K562 (cell line): ENCODE data around the gene NMBR.

ENCODE experiments used
- BACH1 ChIP-seq: fragments of 200-800 bp; sonication (Bioruptor generic); IDR thresholded peaks from 2 replicates; pipeline ENCODE4 v1.6.1; 2016; ENCODE audit warnings: missing genetic modification characterization, missing compliant biosample characterization
- BRD4 ChIP-seq: fragments of 200-600 bp; sonication (generic); IDR thresholded peaks from 2 replicates; pipeline ENCODE4 v1.6.1; 2017; ENCODE audit warnings: inconsistent platforms
- CTCF ChIP-seq, 3 experiments: IDR thresholded peaks in 2 of 3; conservative IDR thresholded peaks in 1 of 3; 2 replicates each; pipeline ENCODE4 v1.5.1; 2011 to 2012; ENCODE audit warnings: low read length in 3 of 3, mild to moderate bottlenecking in 3 of 3, control low read depth in 2 of 3, improper control_type of control experiment in 1 of 3, inconsistent platforms in 1 of 3, low read depth in 1 of 3, mixed read lengths in 1 of 3, moderate library complexity in 1 of 3; ENCODE audit not compliant: insufficient read depth in 2 of 3
- KAT8 ChIP-seq: fragments of 450-650 bp; IDR thresholded peaks from 2 replicates; pipeline ENCODE4 v1.6.1; 2016; ENCODE audit warnings: low read depth, mild to moderate bottlenecking
- MAFF ChIP-seq: IDR thresholded peaks from 2 replicates; pipeline ENCODE4 v1.6.1; 2012; ENCODE audit warnings: low read length, improper control_type of control experiment
- MYNN ChIP-seq, 2 experiments: sonication (generic); formaldehyde crosslinking in 1 of 2; IDR thresholded peaks; 2 replicates each; pipeline versions ENCODE4 v1.5.0 to v1.6.1; 2016 to 2020; ENCODE audit warnings: antibody characterized with exemption in 1 of 2, missing genetic modification reagents in 1 of 2
- PATZ1 ChIP-seq: fragments of 250-450 bp; sonication (Bioruptor Pico); IDR thresholded peaks from 2 replicates; pipeline ENCODE4 v1.5.0; 2020; ENCODE audit warnings: mild to moderate bottlenecking, borderline replicate concordance
- POLR2A ChIP-seq: fragments of 450-650 bp; conservative IDR thresholded peaks from 2 replicates; pipeline ENCODE4 v1.6.1; 2016
- POLR2AphosphoS2 ChIP-seq: IDR thresholded peaks from 2 replicates; pipeline ENCODE4 v1.6.1; 2012; ENCODE audit warnings: low read length, improper control_type of control experiment
- SMC3 ChIP-seq: conservative IDR thresholded peaks from 2 replicates; pipeline ENCODE4 v1.6.1; 2011; ENCODE audit warnings: low read depth, low read length, improper control_type of control experiment; ENCODE audit not compliant: insufficient read depth
- TAF1 ChIP-seq: IDR thresholded peaks from 2 replicates; pipeline ENCODE4 v1.6.1; 2011; ENCODE audit warnings: mild to moderate bottlenecking, low read length, moderate library complexity; ENCODE audit not compliant: insufficient read depth, control insufficient read depth, severe bottlenecking; ENCODE audit errors: extremely low read depth
- ZC3H4 ChIP-seq: sonication (generic); formaldehyde crosslinking; IDR thresholded peaks from 2 replicates; pipeline ENCODE4 v1.9.0; 2021; ENCODE audit warnings: missing genetic modification reagents, borderline replicate concordance
- ZNF253 ChIP-seq: fragments of 250-450 bp; sonication (Bioruptor Pico); conservative IDR thresholded peaks from 2 replicates; pipeline ENCODE4 v1.6.1; 2021; ENCODE audit warnings: mild to moderate bottlenecking

GRCh38 chr6:142118328-142118727 lies 28.6 kb downstream of the NMBR start:
- TF ChIP-seq MAFF (no peak), POLR2A (no peak), CTCF (IDR thresholded peaks at IDR 0.05 in 2 of 3, conservative IDR thresholded peaks at IDR 0.05 in 1 of 3; ENCODE audit: insufficient read depth in 2 of 3, low read depth in 1 of 3, low read length in 3 of 3) (no peak), TAF1 (no peak), ZC3H4 (CRISPR knock-in tag) (no peak), ZNF253 (CRISPR knock-in tag) (no peak), POLR2AphosphoS2 (no peak), BACH1 (no peak), MYNN (IDR thresholded peaks at IDR 0.05) (no peak), MYNN (CRISPR knock-in tag; IDR thresholded peaks at IDR 0.05) (no peak), KAT8 (no peak), PATZ1 (CRISPR knock-in tag) (no peak), SMC3 (no peak), BRD4 (no peak)
